ENCODE measurements around the gene COMT. TPM values are rescaled to one million over a fixed set of nuclear protein-coding genes. Genes with fewer than 3 reads are reported as not detected.
"Not testable (repeated sequence)": the region's sequence is repeated elsewhere in the genome, so short reads cannot be mapped to it uniquely, and the experiment has no call there.

Gene COMT
- total RNA-seq, 4 donors from 2014 or later, result 105 to 235 (median 208) TPM

GRCh38 chr22:19933341-19934241 is 8.0 kb upstream of the COMT start:
- no peaks in the 10 kb centered on the region for H3K9me3 ChIP-seq
- peaks cover 0 to 4% (median 0%) of the 10 kb centered on the region in 3 donors for H3K4me1 ChIP-seq
- H3K36me3 ChIP-seq, result peaks cover 0 to 25% of the 10 kb centered on the region in 2 donors
- 81% methylated on average over 4 of the region's 9 CpGs; no CpG with 5 or more reads in 1 of the 2 donors for WGBS, 2 donors (ENCODE audit: low coverage in 1 of 2)
- ATAC-seq, result no peak
- H3K27ac ChIP-seq, result no peak overlapping the region
- no peak overlapping the region for H3K4me3 ChIP-seq
- TF ChIP-seq EP300 (IDR thresholded peaks at IDR 0.05) (no peak), POLR2A (IDR thresholded peaks at IDR 0.05) (no peak)
- no peaks in the 10 kb centered on the region for H3K27me3 ChIP-seq

- not testable (repeated sequence) for H3K9me3 ChIP-seq, ATAC-seq, H3K27me3 ChIP-seq, H3K4me3 ChIP-seq, H3K27ac ChIP-seq
- Histone ChIP-seq H3K36me3 (peaks cover 0 to 16% of the 10 kb centered on the region in 2 donors), H3K4me1 (peaks cover 0 to 19% (median 0%) of the 10 kb centered on the region in 3 donors)
- 96 to 97% methylated on average over 10 to 11 of the region's 11 CpGs for WGBS, 2 donors (ENCODE audit: low coverage in 1 of 2)
Measured at GRCh38 chr22:19935123-19935718, 6.4 kb upstream of the COMT start.

- no peak overlapping the region for H3K27ac ChIP-seq
- no peaks in the 10 kb centered on the region for H3K9me3 ChIP-seq
- no peak overlapping the region for H3K4me3 ChIP-seq
- 93 to 96% methylated on average over 4 to 7 of the region's 7 CpGs for WGBS, 2 donors (ENCODE audit: low coverage in 1 of 2)
- TF ChIP-seq EP300 (IDR thresholded peaks at IDR 0.05) (no peak), POLR2A (IDR thresholded peaks at IDR 0.05) (no peak), POLR2AphosphoS5 (IDR thresholded peaks at IDR 0.05) (no peak), CTCF (IDR thresholded peaks at IDR 0.05) (no peak)
- H3K4me1 ChIP-seq, result peaks cover 0 to 29% (median 8%) of the 10 kb centered on the region in 3 donors
- peaks cover 0 to 11% of the 10 kb centered on the region in 2 donors for H3K36me3 ChIP-seq
- no peak for ATAC-seq
- H3K27me3 ChIP-seq, result no peaks in the 10 kb centered on the region
Measured at GRCh38 chr22:19936513-19936912, 5.1 kb upstream of the COMT start.

- no peak for ATAC-seq
- Histone ChIP-seq H3K4me3 (no peak overlapping the region), H3K36me3 (peaks cover 0 to 11% of the 10 kb centered on the region in 2 donors), H3K27ac (no peak overlapping the region), H3K27me3 (no peaks in the 10 kb centered on the region), H3K4me1 (peaks cover 0 to 38% (median 10%) of the 10 kb centered on the region in 3 donors), H3K9me3 (no peaks in the 10 kb centered on the region)
- TF ChIP-seq POLR2A (IDR thresholded peaks at IDR 0.05) (no peak), POLR2AphosphoS5 (IDR thresholded peaks at IDR 0.05) (no peak), CTCF (IDR thresholded peaks at IDR 0.05) (no peak), EP300 (IDR thresholded peaks at IDR 0.05) (no peak)
- 68 to 79% methylated on average over 14 to 15 of the region's 16 CpGs for WGBS, 2 donors (ENCODE audit: low coverage in 1 of 2)
Measured at GRCh38 chr22:19937616-19938473, 3.7 kb upstream of the COMT start.

GRCh38 chr22:19940536-19941364 is 822 bp upstream of the COMT start:
- Histone ChIP-seq H3K36me3 (peaks cover 0 to 11% of the 10 kb centered on the region in 2 donors), H3K27ac (peak overlapping the region in 3 of 4 donors; percentile 92 to 98 (median 96)), H3K4me3 (peak overlapping the region; percentile 72 to 93), H3K4me1 (peaks cover 4 to 67% (median 21%) of the 10 kb centered on the region in 3 donors), H3K27me3 (no peaks in the 10 kb centered on the region), H3K9me3 (no peaks in the 10 kb centered on the region)
- TF ChIP-seq POLR2A (IDR thresholded peaks at IDR 0.05), result no peak
- TF ChIP-seq EP300 (IDR thresholded peaks at IDR 0.05), result no peak
- no peak for TF ChIP-seq CTCF (IDR thresholded peaks at IDR 0.05)
- no peak for TF ChIP-seq POLR2AphosphoS5 (IDR thresholded peaks at IDR 0.05)
- no peak for ATAC-seq
- WGBS, 2 donors (ENCODE audit: low coverage in 1 of 2), result 42 to 71% methylated on average over 7 to 8 of the region's 21 CpGs
